ENCODE results near the gene BICD1. TPM values are rescaled to one million over a fixed set of nuclear protein-coding genes. Genes with fewer than 3 reads are reported as not detected.
A peak's percentile ranks its signal among the peaks of the same experiment; 100 is the strongest.

Gene BICD1
- total RNA-seq, 3 donors from 2014 or later = 4.1 to 13.7 (median 5.3) TPM

- H3K4me1 ChIP-seq (ENCODE audit: low read depth) = peaks cover 17% of the 10 kb centered on the region
- no peaks in the 10 kb centered on the region for H3K36me3 ChIP-seq (ENCODE audit: low read depth)
- DNase-seq = peak in 1 of 3 donors; percentile 88
- H3K9me3 ChIP-seq = no peaks in the 10 kb centered on the region
- H3K4me3 ChIP-seq = peak overlapping the region; percentile 73
- peak; percentile 8 for ATAC-seq
- intact Hi-C loops (cut with DNase I, micrococcal nuclease) = no loop called here
- TF ChIP-seq, protein P1, sequence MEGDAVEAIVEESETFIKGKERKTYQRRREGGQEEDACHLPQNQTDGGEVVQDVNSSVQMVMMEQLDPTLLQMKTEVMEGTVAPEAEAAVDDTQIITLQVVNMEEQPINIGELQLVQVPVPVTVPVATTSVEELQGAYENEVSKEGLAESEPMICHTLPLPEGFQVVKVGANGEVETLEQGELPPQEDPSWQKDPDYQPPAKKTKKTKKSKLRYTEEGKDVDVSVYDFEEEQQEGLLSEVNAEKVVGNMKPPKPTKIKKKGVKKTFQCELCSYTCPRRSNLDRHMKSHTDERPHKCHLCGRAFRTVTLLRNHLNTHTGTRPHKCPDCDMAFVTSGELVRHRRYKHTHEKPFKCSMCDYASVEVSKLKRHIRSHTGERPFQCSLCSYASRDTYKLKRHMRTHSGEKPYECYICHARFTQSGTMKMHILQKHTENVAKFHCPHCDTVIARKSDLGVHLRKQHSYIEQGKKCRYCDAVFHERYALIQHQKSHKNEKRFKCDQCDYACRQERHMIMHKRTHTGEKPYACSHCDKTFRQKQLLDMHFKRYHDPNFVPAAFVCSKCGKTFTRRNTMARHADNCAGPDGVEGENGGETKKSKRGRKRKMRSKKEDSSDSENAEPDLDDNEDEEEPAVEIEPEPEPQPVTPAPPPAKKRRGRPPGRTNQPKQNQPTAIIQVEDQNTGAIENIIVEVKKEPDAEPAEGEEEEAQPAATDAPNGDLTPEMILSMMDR (IDR thresholded peaks at IDR 0.05) = no peak
Observed at GRCh38 chr12:32398816-32399369, 292.2 kb downstream of the BICD1 start.

GRCh38 chr12:32399370-32400113 lies 292.9 kb downstream of the BICD1 start, which contains the start of gene FGD4:
FGD4 (plus strand) TSS chr12:32399558.
- intact Hi-C loops (cut with DNase I, micrococcal nuclease) = no loop called here
- TF ChIP-seq, protein P1 (IDR thresholded peaks at IDR 0.05) = no peak
- peak within 1 kb of the TSS; percentile 73 for H3K4me3 ChIP-seq
- H3K36me3 ChIP-seq (ENCODE audit: low read depth) = no peaks in the 10 kb centered on the region
- peaks cover 17% of the 10 kb centered on the region for H3K4me1 ChIP-seq (ENCODE audit: low read depth)
- peak in 2 of 3 donors; percentile 94 to 95 for DNase-seq
- H3K9me3 ChIP-seq = no peaks in the 10 kb centered on the region
- ATAC-seq = peak; percentile 90

DNA sequence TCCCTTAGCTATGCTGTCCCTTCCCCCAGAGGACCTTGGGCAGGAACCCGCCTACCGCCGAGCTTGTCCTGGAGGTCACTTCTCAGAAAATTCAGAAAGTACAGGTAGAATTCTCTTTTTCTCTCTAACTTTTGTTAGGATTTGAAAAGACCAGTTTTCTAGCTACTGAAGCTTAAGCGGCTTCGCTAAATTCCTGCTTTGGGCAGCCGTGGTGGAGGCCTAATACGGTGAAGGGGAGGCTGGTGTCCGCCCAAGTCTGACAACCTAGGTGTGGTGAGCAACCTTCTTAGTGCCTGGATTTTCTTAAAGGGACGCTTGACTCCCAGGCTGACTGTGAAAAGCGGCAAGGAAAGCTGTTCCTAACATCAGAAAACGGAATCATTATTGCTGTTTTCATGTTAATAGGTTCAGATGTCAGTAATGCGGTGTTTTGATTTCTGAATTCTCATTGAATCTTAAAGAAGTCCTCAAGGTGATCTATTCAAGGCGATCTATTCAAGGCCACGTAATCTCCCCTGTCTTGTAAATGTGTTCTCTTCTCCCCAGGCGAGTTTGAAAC lies 293.5 kb downstream of the BICD1 start:
- peak in 2 of 3 donors; percentile 59 to 71 for DNase-seq
- TF ChIP-seq, protein P1 (IDR thresholded peaks at IDR 0.05) = no peak
- intact Hi-C loops (cut with DNase I, micrococcal nuclease) = no loop called here

DNA sequence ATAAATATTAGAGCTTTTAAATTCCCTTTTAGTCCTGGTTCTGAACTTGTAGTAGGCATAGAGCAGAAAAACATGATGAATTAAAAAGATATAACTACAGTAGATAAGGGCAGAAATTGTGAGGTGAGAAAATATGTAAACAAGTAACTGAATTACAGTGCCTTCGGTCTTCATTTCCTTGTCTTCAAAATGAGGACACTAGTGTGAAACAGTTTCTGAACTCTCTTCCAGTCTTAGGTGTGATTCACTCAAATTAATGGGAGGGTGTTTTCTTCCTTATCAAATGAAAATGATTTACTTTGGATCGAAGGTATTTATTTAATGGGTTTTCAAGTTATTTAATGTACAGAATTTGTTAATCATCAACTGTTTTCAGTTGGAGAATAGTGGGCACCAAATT lies 294.2 kb downstream of the BICD1 start:
- TF ChIP-seq, protein P1 (IDR thresholded peaks at IDR 0.05) = no peak
- intact Hi-C loops (cut with DNase I, micrococcal nuclease) = no loop called here
- DNase-seq = no peak
- Histone ChIP-seq H3K4me3 (peak overlapping the region; percentile 73), H3K9me3 (no peaks in the 10 kb centered on the region), H3K36me3 (ENCODE audit: low read depth) (no peaks in the 10 kb centered on the region), H3K4me1 (ENCODE audit: low read depth) (peaks cover 17% of the 10 kb centered on the region)
- peak; percentile 21 for ATAC-seq

More for the DNA sequence above, 293.5 kb downstream of the BICD1 start:
- ATAC-seq = peak; percentile 55
- peaks cover 17% of the 10 kb centered on the region for H3K4me1 ChIP-seq (ENCODE audit: low read depth)
- H3K4me3 ChIP-seq = peak overlapping the region; percentile 73
- no peaks in the 10 kb centered on the region for H3K9me3 ChIP-seq
- H3K36me3 ChIP-seq (ENCODE audit: low read depth) = no peaks in the 10 kb centered on the region

GRCh38 chr12:32402170-32402569 lies 295.5 kb downstream of the BICD1 start:
- H3K36me3 ChIP-seq (ENCODE audit: low read depth) = no peaks in the 10 kb centered on the region
- no peaks in the 10 kb centered on the region for H3K9me3 ChIP-seq
- peaks cover 17% of the 10 kb centered on the region for H3K4me1 ChIP-seq (ENCODE audit: low read depth)
- TF ChIP-seq, protein P1 (IDR thresholded peaks at IDR 0.05) = no peak
- DNase-seq (no peak), ATAC-seq (no peak)
- H3K4me3 ChIP-seq = no peak overlapping the region
- intact Hi-C loops (cut with DNase I, micrococcal nuclease) = no loop called here

Data from mucosa of descending colon (tissue), 3 donors.